Vagina (tissue), 2 donors: ENCODE data around the gene ATP6V1D.

Experiments used
- CTCF ChIP-seq, 3 experiments: fragments of 450-650 bp in 2 of 3; fragments of 200-600 bp in 1 of 3; sonication (generic) in 1 of 3; IDR thresholded peaks; one replicate each; pipeline ENCODE4 v1.5.1; 2017 to 2019; ENCODE audit warnings: antibody characterized with exemption in 3 of 3, mild to moderate bottlenecking in 2 of 3, moderate library complexity in 2 of 3
- POLR2A ChIP-seq, 2 donors: fragments of 450-650 bp; IDR thresholded peaks; one replicate each; pipeline ENCODE4 v1.6.1; 2017; ENCODE audit warnings: antibody characterized with exemption in 2 of 2, mild to moderate bottlenecking in 2 of 2, moderate library complexity in 2 of 2
- POLR2AphosphoS5 ChIP-seq, 2 donors: sonication (generic); formaldehyde crosslinking; IDR thresholded peaks; one replicate each; pipeline ENCODE4 v1.9.0; 2017; ENCODE audit warnings: antibody characterized with exemption in 2 of 2, mild to moderate bottlenecking in 2 of 2, low read depth in 1 of 2; ENCODE audit not compliant: insufficient read depth in 1 of 2

DNA sequence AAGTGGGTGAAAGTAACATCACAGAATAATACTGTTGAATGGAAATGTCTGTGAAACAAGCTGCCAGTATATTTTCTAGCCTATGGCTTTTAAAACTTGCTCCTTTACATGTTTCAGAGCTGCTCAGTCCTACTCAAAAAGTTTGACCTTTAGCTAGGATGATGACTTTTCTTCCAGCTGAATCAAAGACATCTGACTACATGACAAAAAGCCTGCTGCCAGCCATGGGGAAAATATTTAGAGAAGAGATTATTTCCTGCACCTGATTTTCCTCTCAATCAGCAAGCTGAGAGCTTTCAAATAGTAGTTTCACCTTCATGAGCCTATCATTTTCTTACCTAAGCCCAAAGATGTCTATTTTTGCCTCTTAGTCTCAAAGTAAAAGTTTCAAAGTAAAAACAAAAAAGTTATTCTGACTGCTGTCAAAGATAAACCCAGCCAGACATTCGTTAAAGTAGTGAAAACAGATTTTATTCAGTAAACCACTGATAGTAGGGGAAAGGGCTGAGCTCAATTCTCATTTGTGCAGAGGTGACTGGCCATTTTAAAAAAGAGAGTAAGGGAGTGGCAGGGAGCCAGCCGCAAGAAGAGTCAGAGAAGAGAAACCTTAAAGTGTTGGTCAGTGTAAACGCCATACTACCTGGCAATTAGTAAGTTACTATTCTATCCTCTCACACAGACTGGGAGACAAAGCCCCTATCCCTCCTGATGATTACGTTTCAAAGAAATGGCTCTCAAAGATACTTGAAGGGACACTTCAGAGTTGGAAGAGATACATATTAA lies 2.2 kb downstream of the ATP6V1D start:
- TF ChIP-seq POLR2A (IDR thresholded peaks at IDR 0.05) (no peak), CTCF (IDR thresholded peaks at IDR 0.05) (no peak), POLR2AphosphoS5 (IDR thresholded peaks at IDR 0.05; ENCODE audit: insufficient read depth in 1 of 2, low read depth in 1 of 2) (no peak)
